Cardiac muscle cell (in vitro differentiated cells and primary cell): Measurements from ENCODE around the gene ADK. TPM values are rescaled to one million over a fixed set of nuclear protein-coding genes. Genes with fewer than 3 reads are reported as not detected.

Experiments used
- DNase-seq, 2 donors: peaks; one replicate each; pipeline versions ENCODE4 v3.0.0 to v3.0.0-alpha.2; 2010 to 2017; ENCODE audit warnings: low read depth in 1 of 2, low spot score in 1 of 2
- H3K27ac ChIP-seq: fragments of 200-600 bp; sonication (generic); 2 replicates; pipeline ENCODE4 v1.5.1; 2016
- H3K27me3 ChIP-seq: fragments of 200-600 bp; sonication (generic); 2 replicates; pipeline ENCODE4 v1.6.0; 2016; ENCODE audit warnings: control low read depth
- H3K36me3 ChIP-seq: fragments of 200-600 bp; sonication (generic); 2 replicates; pipeline ENCODE4 v1.5.1; 2016; ENCODE audit warnings: control low read depth
- H3K4me1 ChIP-seq: fragments of 200-600 bp; sonication (generic); 2 replicates; pipeline ENCODE4 v1.8.1; 2017; ENCODE audit warnings: low read depth, mild to moderate bottlenecking, mixed run types
- H3K4me3 ChIP-seq: fragments of 200-600 bp; sonication (generic); 2 replicates; pipeline ENCODE4 v1.5.1; 2016; ENCODE audit warnings: mild to moderate bottlenecking
- H3K9me3 ChIP-seq: fragments of 200-600 bp; sonication (generic); 2 replicates; pipeline ENCODE4 v1.5.1; 2017; ENCODE audit warnings: low read depth, mild to moderate bottlenecking, control low read depth
- polyA plus RNA-seq: library from polyadenylated mRNA; unstranded; fragments of >200 nt; fragmentation: Nextera tagmentation; extraction: Ambion mirVana; gene quantifications from 2 replicates; pipeline ENCODE4 v1.2.1, GENCODE V29; 2016
- total RNA-seq: library from RNA; depleted of rRNA; stranded (reverse); fragments of >200 nt; gene quantifications from 2 replicates; pipeline ENCODE4 v1.2.3, GENCODE V29; 2016
- TF ChIP-seq, protein P1 (sequence below): IDR thresholded peaks from 2 replicates; pipeline ENCODE4 v1.5.1; 2012; ENCODE audit warnings: low read depth, mild to moderate bottlenecking, low read length

Gene ADK
- total and polyA plus RNA-seq, 2 experiments from 2014 or later = 24.8 to 57.4 TPM

DNA sequence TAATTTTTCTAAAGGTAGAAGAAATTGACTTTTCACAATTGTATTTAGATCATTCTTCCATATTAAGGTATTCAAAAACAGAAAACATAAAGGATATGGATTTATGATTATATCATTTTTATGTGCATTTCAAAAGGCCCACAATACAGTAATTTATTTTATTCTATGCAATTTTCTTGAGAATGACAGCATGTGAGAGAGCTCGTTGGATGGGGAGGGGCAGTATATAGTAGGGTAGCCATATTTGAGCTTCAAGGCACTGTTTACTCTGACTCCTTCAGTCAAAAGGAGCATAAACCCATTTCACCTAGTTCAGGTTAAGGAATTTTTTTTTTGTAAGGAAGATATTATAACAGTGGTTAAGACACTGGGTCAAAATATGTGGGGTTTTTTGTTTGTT is 534.5 kb downstream of the ADK start:
- Histone ChIP-seq H3K4me1 (peaks cover 10% of the 10 kb centered on the region), H3K9me3 (no peaks in the 10 kb centered on the region), H3K27me3 (no peaks in the 10 kb centered on the region), H3K4me3 (no peak overlapping the region), H3K36me3 (no peaks in the 10 kb centered on the region), H3K27ac (no peak overlapping the region)
- TF ChIP-seq, protein P1, sequence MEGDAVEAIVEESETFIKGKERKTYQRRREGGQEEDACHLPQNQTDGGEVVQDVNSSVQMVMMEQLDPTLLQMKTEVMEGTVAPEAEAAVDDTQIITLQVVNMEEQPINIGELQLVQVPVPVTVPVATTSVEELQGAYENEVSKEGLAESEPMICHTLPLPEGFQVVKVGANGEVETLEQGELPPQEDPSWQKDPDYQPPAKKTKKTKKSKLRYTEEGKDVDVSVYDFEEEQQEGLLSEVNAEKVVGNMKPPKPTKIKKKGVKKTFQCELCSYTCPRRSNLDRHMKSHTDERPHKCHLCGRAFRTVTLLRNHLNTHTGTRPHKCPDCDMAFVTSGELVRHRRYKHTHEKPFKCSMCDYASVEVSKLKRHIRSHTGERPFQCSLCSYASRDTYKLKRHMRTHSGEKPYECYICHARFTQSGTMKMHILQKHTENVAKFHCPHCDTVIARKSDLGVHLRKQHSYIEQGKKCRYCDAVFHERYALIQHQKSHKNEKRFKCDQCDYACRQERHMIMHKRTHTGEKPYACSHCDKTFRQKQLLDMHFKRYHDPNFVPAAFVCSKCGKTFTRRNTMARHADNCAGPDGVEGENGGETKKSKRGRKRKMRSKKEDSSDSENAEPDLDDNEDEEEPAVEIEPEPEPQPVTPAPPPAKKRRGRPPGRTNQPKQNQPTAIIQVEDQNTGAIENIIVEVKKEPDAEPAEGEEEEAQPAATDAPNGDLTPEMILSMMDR = no peak
- DNase-seq = no peak

DNA sequence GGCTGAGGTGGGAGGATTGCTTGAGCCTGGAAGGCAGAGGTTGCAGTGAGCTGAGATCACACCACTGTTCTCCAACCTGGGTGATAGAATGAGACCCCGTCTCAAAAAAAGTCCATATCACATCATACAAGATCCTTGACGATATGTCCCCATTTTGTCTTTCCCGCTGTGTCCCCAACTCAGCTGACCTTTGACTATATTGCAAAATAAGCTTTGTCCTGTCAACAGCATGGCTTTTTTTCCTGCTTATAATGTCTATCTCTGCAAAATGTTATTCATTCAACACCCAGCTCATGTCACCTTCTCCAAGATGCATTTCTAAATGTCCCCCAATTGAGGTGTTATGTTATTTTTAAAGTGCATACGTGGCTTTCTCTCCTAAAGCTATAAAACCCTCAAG is 539.4 kb downstream of the ADK start:
- no peak for DNase-seq
- TF ChIP-seq, protein P1 = no peak

DNA sequence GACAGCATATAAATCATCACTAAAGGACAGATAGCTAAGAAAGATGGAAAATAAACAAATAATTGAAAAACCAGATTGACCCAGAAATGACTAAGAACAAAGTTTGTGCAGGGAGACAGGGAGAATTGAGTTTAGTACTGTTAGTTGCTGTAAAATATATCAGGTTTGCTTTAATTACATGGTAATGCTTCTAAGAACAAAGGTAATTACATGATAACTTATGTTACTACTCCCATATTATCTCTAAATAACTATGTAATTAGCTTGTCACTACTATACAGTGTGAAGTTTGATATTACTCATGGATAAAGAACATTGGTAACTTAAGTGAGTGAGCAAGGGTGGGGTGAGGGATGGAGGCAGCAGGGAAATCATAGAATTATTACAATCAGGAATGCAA is 540.1 kb downstream of the ADK start:
- Histone ChIP-seq H3K27ac (no peak overlapping the region), H3K4me1 (no peaks in the 10 kb centered on the region), H3K9me3 (no peaks in the 10 kb centered on the region), H3K36me3 (no peaks in the 10 kb centered on the region), H3K4me3 (no peak overlapping the region), H3K27me3 (no peaks in the 10 kb centered on the region)
- no peak for DNase-seq
- TF ChIP-seq, protein P1 = no peak

More for the DNA sequence above, 539.4 kb downstream of the ADK start:
- H3K36me3 ChIP-seq = no peaks in the 10 kb centered on the region
- H3K27me3 ChIP-seq = no peaks in the 10 kb centered on the region
- H3K4me3 ChIP-seq = no peak overlapping the region
- no peaks in the 10 kb centered on the region for H3K4me1 ChIP-seq
- H3K27ac ChIP-seq = no peak overlapping the region
- no peaks in the 10 kb centered on the region for H3K9me3 ChIP-seq

DNA sequence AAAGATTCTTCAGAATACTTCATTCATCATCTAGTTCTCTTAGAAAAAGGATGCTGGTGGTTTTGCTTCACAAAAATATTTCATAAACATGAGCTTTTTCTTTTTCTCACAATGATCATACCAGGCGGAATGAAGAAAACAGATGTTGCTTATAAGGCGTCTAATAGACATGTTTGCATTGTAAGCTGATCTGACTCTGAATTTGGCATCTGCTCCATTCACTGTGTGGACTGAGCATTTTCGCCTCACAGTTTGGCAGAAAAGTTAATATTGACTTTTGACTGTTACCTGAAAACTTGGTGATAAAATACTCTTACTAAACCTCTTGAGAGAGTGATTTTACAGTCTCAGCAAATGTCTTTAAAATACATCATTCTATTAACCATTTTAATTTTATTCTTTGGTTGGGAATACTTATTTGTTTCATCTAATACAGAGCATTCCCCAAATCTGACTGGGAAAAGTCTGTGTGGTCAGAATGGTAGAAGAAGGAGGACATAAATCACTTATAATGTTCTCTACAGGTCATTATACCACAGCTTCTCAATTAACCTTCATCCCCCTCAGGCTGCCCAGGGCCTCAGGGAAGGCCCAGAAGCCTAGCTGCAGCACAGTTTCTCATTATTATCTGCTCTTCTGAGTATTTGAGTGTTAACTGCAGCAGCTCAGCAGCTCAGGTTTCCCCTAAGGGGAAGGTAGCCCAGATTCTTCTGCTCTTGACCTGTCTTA is 553.8 kb downstream of the ADK start:
- H3K9me3 ChIP-seq = no peaks in the 10 kb centered on the region

DNA sequence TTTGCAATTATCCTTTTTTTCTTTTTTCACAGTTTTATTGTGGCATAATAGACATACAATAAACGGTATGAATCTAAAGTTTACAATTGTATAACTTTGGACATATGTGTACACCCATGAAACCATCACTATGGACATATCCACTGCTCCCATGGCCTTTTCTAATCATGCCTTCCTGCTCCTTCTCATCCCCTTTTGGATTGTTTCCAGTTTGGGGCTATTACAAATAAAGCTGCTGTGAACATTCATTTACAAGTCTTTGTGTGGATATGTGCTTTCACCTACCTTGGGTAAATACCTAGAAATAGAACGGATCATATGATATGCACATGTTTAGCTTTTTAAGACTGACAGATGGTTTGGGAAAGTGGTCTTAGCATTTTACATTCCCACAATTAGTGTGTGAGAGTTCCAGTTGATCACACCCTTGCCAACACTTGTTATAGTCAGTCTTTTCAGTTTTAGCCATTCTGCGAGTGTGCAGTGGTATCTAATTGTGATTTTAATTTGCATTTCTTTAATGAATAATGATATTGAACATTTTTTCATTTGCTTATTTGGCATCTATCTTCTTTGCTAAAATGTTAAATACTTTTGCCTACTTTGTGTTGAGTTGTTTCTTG is 554.4 kb downstream of the ADK start:
- H3K27ac ChIP-seq = no peak overlapping the region
- TF ChIP-seq, protein P1 = no peak
- H3K4me1 ChIP-seq = no peaks in the 10 kb centered on the region
- H3K36me3 ChIP-seq = peaks cover 4% of the 10 kb centered on the region
- H3K4me3 ChIP-seq = no peak overlapping the region
- no peaks in the 10 kb centered on the region for H3K9me3 ChIP-seq
- no peaks in the 10 kb centered on the region for H3K27me3 ChIP-seq
- no peak for DNase-seq

More for the DNA sequence above, 553.8 kb downstream of the ADK start:
- Histone ChIP-seq H3K4me1 (no peaks in the 10 kb centered on the region), H3K4me3 (no peak overlapping the region), H3K27me3 (no peaks in the 10 kb centered on the region), H3K36me3 (peaks cover 4% of the 10 kb centered on the region), H3K27ac (no peak overlapping the region)
- DNase-seq = no peak
- TF ChIP-seq, protein P1 = no peak
